SK-N-SH treated with all-trans-retinoic acid at 6 μM for 48 hours (cell line): ENCODE results near the gene PCP4.

Source experiments
- ATAC-seq: fragments of 200-7000 bp; cut with Tn5 transposase; 3 replicates; pipeline ENCODE4 v1.9.1; 2020; ENCODE audit warnings: mild to moderate bottlenecking, moderate library complexity
- ARNTL ChIP-seq: fragments of 450-650 bp; formaldehyde crosslinking; IDR thresholded peaks from 2 replicates; pipeline ENCODE4 v1.5.0; 2020; ENCODE audit warnings: low read depth, mild to moderate bottlenecking, moderate library complexity, borderline replicate concordance
- CREB5 ChIP-seq: fragments of 250-450 bp; sonication (Bioruptor Pico); IDR thresholded peaks from 2 replicates; pipeline ENCODE4 v1.5.1; 2020; ENCODE audit warnings: low read depth, mild to moderate bottlenecking, moderate library complexity
- CSDC2 ChIP-seq: fragments of 250-450 bp; sonication (Bioruptor Pico); IDR thresholded peaks from 2 replicates; pipeline ENCODE4 v1.5.0; 2020; ENCODE audit warnings: mild to moderate bottlenecking, moderate library complexity
- CSRNP3 ChIP-seq: fragments of 250-450 bp; sonication (Bioruptor Pico); IDR thresholded peaks from 2 replicates; pipeline ENCODE4 v1.5.1; 2021; ENCODE audit warnings: mild to moderate bottlenecking, moderate library complexity
- ESRRG ChIP-seq: fragments of 250-450 bp; sonication (Bioruptor Pico); IDR thresholded peaks from 2 replicates; pipeline ENCODE4 v1.6.1; 2021; ENCODE audit warnings: mild to moderate bottlenecking
- GLIS3 ChIP-seq: fragments of 250-450 bp; sonication (Bioruptor Pico); IDR thresholded peaks from 2 replicates; pipeline ENCODE4 v1.5.0; 2020; ENCODE audit warnings: mild to moderate bottlenecking, moderate library complexity
- ISL1 ChIP-seq: fragments of 250-450 bp; sonication (Bioruptor Pico); IDR thresholded peaks from 2 replicates; pipeline ENCODE4 v2.1.2; 2022; ENCODE audit warnings: mild to moderate bottlenecking, moderate library complexity
- OSR1 ChIP-seq: fragments of 250-450 bp; sonication (Bioruptor Pico); IDR thresholded peaks from 2 replicates; pipeline ENCODE4 v1.8.0; 2022; ENCODE audit warnings: moderate library complexity, mild to moderate bottlenecking, inconsistent platforms
- PATZ1 ChIP-seq: fragments of 250-450 bp; sonication (Bioruptor Pico); IDR thresholded peaks from 2 replicates; pipeline ENCODE4 v1.8.0; 2020; ENCODE audit warnings: mild to moderate bottlenecking, moderate library complexity, borderline replicate concordance
- POU6F1 ChIP-seq: fragments of 250-450 bp; sonication (Bioruptor Pico); IDR thresholded peaks from 2 replicates; pipeline ENCODE4 v1.8.0; 2021; ENCODE audit warnings: low read depth, mild to moderate bottlenecking, moderate library complexity, borderline replicate concordance
- PPARA ChIP-seq: fragments of 250-450 bp; sonication (Bioruptor Pico); IDR thresholded peaks from 2 replicates; pipeline ENCODE4 v1.5.0; 2020; ENCODE audit warnings: mild to moderate bottlenecking, borderline replicate concordance
- RARB ChIP-seq: fragments of 250-450 bp; sonication (Bioruptor Pico); IDR thresholded peaks from 2 replicates; pipeline ENCODE4 v1.8.0; 2021; ENCODE audit warnings: mild to moderate bottlenecking, moderate library complexity
- SNAI2 ChIP-seq: fragments of 250-450 bp; sonication (Bioruptor Pico); IDR thresholded peaks from 2 replicates; pipeline ENCODE4 v1.5.0; 2020; ENCODE audit warnings: mild to moderate bottlenecking, moderate library complexity
- TCF4 ChIP-seq: fragments of 250-450 bp; sonication (Bioruptor Pico); IDR thresholded peaks from 2 replicates; pipeline ENCODE4 v1.8.0; 2021; ENCODE audit warnings: mild to moderate bottlenecking, moderate library complexity, borderline replicate concordance
- TOX ChIP-seq: fragments of 250-450 bp; sonication (Bioruptor Pico); IDR thresholded peaks from 2 replicates; pipeline ENCODE4 v1.8.0; 2021; ENCODE audit warnings: mild to moderate bottlenecking, moderate library complexity, borderline replicate concordance
- TSHZ2 ChIP-seq: fragments of 250-450 bp; sonication (Bioruptor Pico); IDR thresholded peaks from 2 replicates; pipeline ENCODE4 v1.5.0; 2020; ENCODE audit warnings: mild to moderate bottlenecking, moderate library complexity
- ZC3H10 ChIP-seq: fragments of 250-450 bp; sonication (Bioruptor Pico); IDR thresholded peaks from 2 replicates; pipeline ENCODE4 v1.5.1; 2021; ENCODE audit warnings: mild to moderate bottlenecking, moderate library complexity
- ZFP3 ChIP-seq: fragments of 250-450 bp; sonication (Bioruptor Pico); IDR thresholded peaks from 2 replicates; pipeline ENCODE4 v1.5.0; 2020; ENCODE audit warnings: mild to moderate bottlenecking, moderate library complexity
- ZFP30 ChIP-seq: fragments of 450-650 bp; formaldehyde crosslinking; IDR thresholded peaks from 2 replicates; pipeline ENCODE4 v1.5.0; 2022; ENCODE audit warnings: mild to moderate bottlenecking, moderate library complexity
- ZNF70 ChIP-seq: fragments of 450-650 bp; formaldehyde crosslinking; IDR thresholded peaks from 2 replicates; pipeline ENCODE4 v1.5.0; 2020; ENCODE audit warnings: mild to moderate bottlenecking, moderate library complexity
- ZNF8 ChIP-seq: fragments of 450-650 bp; formaldehyde crosslinking; IDR thresholded peaks from 2 replicates; pipeline ENCODE4 v1.5.0; 2020; ENCODE audit warnings: mild to moderate bottlenecking, moderate library complexity

The PCP4 gene

GRCh38 chr21:39847877-39848276 is 19.4 kb upstream of the PCP4 start:
- TF ChIP-seq RARB (CRISPR knock-in tag): no peak
- no peak for TF ChIP-seq ZFP30 (CRISPR knock-in tag)
- TF ChIP-seq TOX: no peak
- no peak for TF ChIP-seq OSR1 (CRISPR knock-in tag)
- TF ChIP-seq TSHZ2: no peak
- no peak for TF ChIP-seq ZFP3
- TF ChIP-seq POU6F1 (CRISPR knock-in tag): no peak
- TF ChIP-seq SNAI2 (CRISPR knock-in tag): no peak
- TF ChIP-seq ZC3H10 (CRISPR knock-in tag): no peak
- TF ChIP-seq ZNF70: no peak
- TF ChIP-seq GLIS3 (CRISPR knock-in tag): no peak
- no peak for TF ChIP-seq CREB5 (CRISPR knock-in tag)
- TF ChIP-seq ISL1: no peak
- no peak for TF ChIP-seq ARNTL (CRISPR knock-in tag)
- TF ChIP-seq PPARA (CRISPR knock-in tag): no peak
- no peak for TF ChIP-seq ZNF8
- no peak for TF ChIP-seq TCF4 (CRISPR knock-in tag)
- ATAC-seq: no peak

GRCh38 chr21:39849014-39849655 is 18.1 kb upstream of the PCP4 start:
- TF ChIP-seq ZNF70: no peak
- no peak for TF ChIP-seq ZFP3
- no peak for TF ChIP-seq CSRNP3 (CRISPR knock-in tag)
- no peak for TF ChIP-seq CREB5 (CRISPR knock-in tag)
- TF ChIP-seq ARNTL (CRISPR knock-in tag): no peak
- TF ChIP-seq SNAI2 (CRISPR knock-in tag): no peak
- TF ChIP-seq ZFP30 (CRISPR knock-in tag): no peak
- TF ChIP-seq ISL1: no peak
- no peak for TF ChIP-seq RARB (CRISPR knock-in tag)
- no peak for TF ChIP-seq TCF4 (CRISPR knock-in tag)
- no peak for TF ChIP-seq OSR1 (CRISPR knock-in tag)
- no peak for TF ChIP-seq CSDC2 (CRISPR knock-in tag)
- TF ChIP-seq TSHZ2: no peak
- TF ChIP-seq TOX: no peak
- no peak for TF ChIP-seq PATZ1 (CRISPR knock-in tag)
- no peak for TF ChIP-seq ESRRG (CRISPR knock-in tag)
- no peak for TF ChIP-seq ZNF8
- no peak for TF ChIP-seq PPARA (CRISPR knock-in tag)
- no peak for TF ChIP-seq POU6F1 (CRISPR knock-in tag)

More at GRCh38 chr21:39849014-39849655, 18.1 kb upstream of the PCP4 start:
- ATAC-seq: no peak
